ENCODE measurements around the gene KIAA1549. TPM values are rescaled to one million over a fixed set of nuclear protein-coding genes. Genes with fewer than 3 reads are reported as not detected.
A peak's percentile ranks its signal among the peaks of the same experiment; 100 is the strongest.

KIAA1549 gene
- total and polyA plus RNA-seq, 9 of the 15 experiments (the other 6 are each of a cell fraction or from before 2014, with no cell fraction given), result 0.01 to 0.29 (median 0.07) TPM

GRCh38 chr7:138935465-138936011 lies 45.7 kb downstream of the KIAA1549 start (continued):
- no peak for TF ChIP-seq RCOR1 (IDR thresholded peaks at IDR 0.05; ENCODE audit: borderline replicate concordance in 1 of 2, low read depth in 2 of 2, low read length in 2 of 2)
- no peak for TF ChIP-seq TCF15 (CRISPR knock-in tag; IDR thresholded peaks at IDR 0.05)
- no peak for TF ChIP-seq CBX5 (IDR thresholded peaks at IDR 0.05; ENCODE audit: borderline replicate concordance, low read depth)
- TF ChIP-seq, protein P1, sequence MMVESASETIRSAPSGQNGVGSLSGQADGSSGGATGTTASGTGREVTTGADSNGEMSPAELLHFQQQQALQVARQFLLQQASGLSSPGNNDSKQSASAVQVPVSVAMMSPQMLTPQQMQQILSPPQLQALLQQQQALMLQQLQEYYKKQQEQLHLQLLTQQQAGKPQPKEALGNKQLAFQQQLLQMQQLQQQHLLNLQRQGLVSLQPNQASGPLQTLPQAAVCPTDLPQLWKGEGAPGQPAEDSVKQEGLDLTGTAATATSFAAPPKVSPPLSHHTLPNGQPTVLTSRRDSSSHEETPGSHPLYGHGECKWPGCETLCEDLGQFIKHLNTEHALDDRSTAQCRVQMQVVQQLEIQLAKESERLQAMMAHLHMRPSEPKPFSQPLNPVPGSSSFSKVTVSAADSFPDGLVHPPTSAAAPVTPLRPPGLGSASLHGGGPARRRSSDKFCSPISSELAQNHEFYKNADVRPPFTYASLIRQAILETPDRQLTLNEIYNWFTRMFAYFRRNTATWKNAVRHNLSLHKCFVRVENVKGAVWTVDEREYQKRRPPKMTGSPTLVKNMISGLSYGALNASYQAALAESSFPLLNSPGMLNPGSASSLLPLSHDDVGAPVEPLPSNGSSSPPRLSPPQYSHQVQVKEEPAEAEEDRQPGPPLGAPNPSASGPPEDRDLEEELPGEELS (CRISPR knock-in tag; IDR thresholded peaks at IDR 0.05; ENCODE audit: borderline replicate concordance), result no peak
- TF ChIP-seq CHAMP1 (IDR thresholded peaks at IDR 0.05), result no peak
- no peak for TF ChIP-seq STAT5A (IDR thresholded peaks at IDR 0.05; ENCODE audit: borderline replicate concordance, low read length)
- TF ChIP-seq PTBP1 (IDR thresholded peaks at IDR 0.05; ENCODE audit: low read depth, low read length), result no peak
- no peak for TF ChIP-seq NCOA4 (IDR thresholded peaks at IDR 0.05; ENCODE audit: partially characterized antibody)
- TF ChIP-seq HNRNPL (IDR thresholded peaks at IDR 0.05; ENCODE audit: low read depth, low read length), result no peak
- TF ChIP-seq GTF3C2 (IDR thresholded peaks at IDR 0.05; ENCODE audit: borderline replicate concordance, extremely low read depth, insufficient read length), result no peak
- peak; percentile 71 for TF ChIP-seq MAFK (IDR thresholded peaks at IDR 0.05; ENCODE audit: low read length)
- TF ChIP-seq ZNF121 (CRISPR knock-in tag; conservative IDR thresholded peaks at IDR 0.05), result no peak
- TF ChIP-seq, protein P2, sequence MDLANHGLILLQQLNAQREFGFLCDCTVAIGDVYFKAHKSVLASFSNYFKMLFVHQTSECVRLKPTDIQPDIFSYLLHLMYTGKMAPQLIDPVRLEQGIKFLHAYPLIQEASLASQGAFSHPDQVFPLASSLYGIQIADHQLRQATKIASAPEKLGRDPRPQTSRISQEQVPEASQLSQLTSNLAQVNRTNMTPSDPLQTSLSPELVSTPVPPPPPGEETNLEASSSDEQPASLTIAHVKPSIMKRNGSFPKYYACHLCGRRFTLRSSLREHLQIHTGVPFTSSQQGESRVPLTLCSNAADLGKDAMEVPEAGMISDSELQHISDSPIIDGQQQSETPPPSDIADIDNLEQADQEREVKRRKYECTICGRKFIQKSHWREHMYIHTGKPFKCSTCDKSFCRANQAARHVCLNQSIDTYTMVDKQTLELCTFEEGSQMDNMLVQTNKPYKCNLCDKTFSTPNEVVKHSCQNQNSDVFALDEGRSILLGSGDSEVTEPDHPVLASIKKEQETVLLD (IDR thresholded peaks at IDR 0.05), result no peak
